ENCODE results near the gene KIAA0513. TPM values are rescaled to one million over a fixed set of nuclear protein-coding genes. Genes with fewer than 3 reads are reported as not detected.

The KIAA0513 gene
- polyA plus RNA-seq, 3 donors, result 3.9 to 5.3 (median 4.6) TPM

GRCh38 chr16:85067426-85067825, 39.8 kb downstream of the KIAA0513 start:
- no peak for DNase-seq (ENCODE audit: low read depth in 3 of 3, low spot score in 2 of 3)

GRCh38 chr16:85068746-85069145, 41.2 kb downstream of the KIAA0513 start:
- DNase-seq (ENCODE audit: low read depth in 3 of 3, low spot score in 2 of 3), result no peak

GRCh38 chr16:85069171-85069570, 41.6 kb downstream of the KIAA0513 start:
- DNase-seq (ENCODE audit: low read depth in 3 of 3, low spot score in 2 of 3), result no peak

- DNase-seq (ENCODE audit: low read depth in 3 of 3, low spot score in 2 of 3), result no peak
Measured at GRCh38 chr16:85072076-85072860, 44.7 kb downstream of the KIAA0513 start.

GRCh38 chr16:85072947-85073346, 45.4 kb downstream of the KIAA0513 start:
- DNase-seq (ENCODE audit: low read depth in 3 of 3, low spot score in 2 of 3), result no peak

GRCh38 chr16:85074225-85074914, 46.8 kb downstream of the KIAA0513 start:
- no peak for DNase-seq (ENCODE audit: low read depth in 3 of 3, low spot score in 2 of 3)

GRCh38 chr16:85075236-85075924, 47.8 kb downstream of the KIAA0513 start:
- no peak for DNase-seq (ENCODE audit: low read depth in 3 of 3, low spot score in 2 of 3)

- no peak for DNase-seq (ENCODE audit: low read depth in 3 of 3, low spot score in 2 of 3)
Measured at GRCh38 chr16:85077039-85077438, 49.4 kb downstream of the KIAA0513 start.

- no peak for DNase-seq (ENCODE audit: low read depth in 3 of 3, low spot score in 2 of 3)
Measured at GRCh38 chr16:85077576-85078125, 50.1 kb downstream of the KIAA0513 start.

- no peak for DNase-seq (ENCODE audit: low read depth in 3 of 3, low spot score in 2 of 3)
Measured at GRCh38 chr16:85078226-85078625, 50.6 kb downstream of the KIAA0513 start.

GRCh38 chr16:85078952-85079351, 51.4 kb downstream of the KIAA0513 start:
- no peak for DNase-seq (ENCODE audit: low read depth in 3 of 3, low spot score in 2 of 3)

- no peak for DNase-seq (ENCODE audit: low read depth in 3 of 3, low spot score in 2 of 3)
Measured at GRCh38 chr16:85079785-85080570, 52.4 kb downstream of the KIAA0513 start.

- DNase-seq (ENCODE audit: low read depth in 3 of 3, low spot score in 2 of 3), result no peak
Measured at GRCh38 chr16:85081038-85081437, 53.4 kb downstream of the KIAA0513 start.

- DNase-seq (ENCODE audit: low read depth in 3 of 3, low spot score in 2 of 3), result no peak
Measured at GRCh38 chr16:85081765-85082164, 54.2 kb downstream of the KIAA0513 start.

GRCh38 chr16:85082173-85083050, 54.8 kb downstream of the KIAA0513 start:
- DNase-seq (ENCODE audit: low read depth in 3 of 3, low spot score in 2 of 3), result no peak

- DNase-seq (ENCODE audit: low read depth in 3 of 3, low spot score in 2 of 3), result no peak
Measured at GRCh38 chr16:85083051-85083639, 55.5 kb downstream of the KIAA0513 start.

GRCh38 chr16:85084841-85085510, 57.4 kb downstream of the KIAA0513 start:
- no peak for DNase-seq (ENCODE audit: low read depth in 3 of 3, low spot score in 2 of 3)

GRCh38 chr16:85085721-85086120, 58.1 kb downstream of the KIAA0513 start:
- DNase-seq (ENCODE audit: low read depth in 3 of 3, low spot score in 2 of 3), result no peak
